Measurements from ENCODE around the gene PDCD2L. TPM values are rescaled to one million over a fixed set of nuclear protein-coding genes. Genes with fewer than 3 reads are reported as not detected.
A peak's percentile ranks its signal among the peaks of the same experiment; 100 is the strongest.

Gene PDCD2L
- total RNA-seq, 1 donor from 2014 or later = 18.1 TPM

DNA sequence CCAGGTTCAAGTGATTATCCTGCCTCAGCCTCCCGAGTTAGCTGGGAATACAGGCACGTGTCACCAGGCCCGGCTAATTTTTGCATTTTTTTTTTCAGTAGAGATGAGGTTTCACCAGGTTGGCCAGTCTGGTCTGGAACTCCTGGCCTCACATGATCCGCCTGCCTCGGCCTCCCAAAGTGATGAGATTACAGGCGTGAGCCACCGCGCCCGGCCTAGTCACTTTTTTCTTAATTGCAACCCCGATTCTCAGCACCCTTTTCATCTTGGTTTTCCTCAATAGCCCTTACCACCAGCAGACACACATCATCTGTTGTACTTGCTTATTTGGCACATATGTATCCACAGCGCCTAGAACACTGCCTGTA, 39.8 kb upstream of the PDCD2L start:
- no peak for DNase-seq (ENCODE audit: low spot score, unreplicated experiment)
- Mint-ChIP-seq H3K9me3 (ENCODE audit: low read depth) (no peaks in the 10 kb centered on the region), H3K36me3 (ENCODE audit: insufficient read depth) (peaks cover 5% of the 10 kb centered on the region), H3K4me1 (ENCODE audit: low read depth) (peaks cover 16% of the 10 kb centered on the region), H3K4me3 (ENCODE audit: low read depth) (peak overlapping the region; percentile 86), H3K27ac (peak overlapping the region; percentile 45), H3K27me3 (peaks cover 3% of the 10 kb centered on the region)
- no peak for TF ChIP-seq CTCF (IDR thresholded peaks at IDR 0.05; ENCODE audit: unreplicated experiment)

DNA sequence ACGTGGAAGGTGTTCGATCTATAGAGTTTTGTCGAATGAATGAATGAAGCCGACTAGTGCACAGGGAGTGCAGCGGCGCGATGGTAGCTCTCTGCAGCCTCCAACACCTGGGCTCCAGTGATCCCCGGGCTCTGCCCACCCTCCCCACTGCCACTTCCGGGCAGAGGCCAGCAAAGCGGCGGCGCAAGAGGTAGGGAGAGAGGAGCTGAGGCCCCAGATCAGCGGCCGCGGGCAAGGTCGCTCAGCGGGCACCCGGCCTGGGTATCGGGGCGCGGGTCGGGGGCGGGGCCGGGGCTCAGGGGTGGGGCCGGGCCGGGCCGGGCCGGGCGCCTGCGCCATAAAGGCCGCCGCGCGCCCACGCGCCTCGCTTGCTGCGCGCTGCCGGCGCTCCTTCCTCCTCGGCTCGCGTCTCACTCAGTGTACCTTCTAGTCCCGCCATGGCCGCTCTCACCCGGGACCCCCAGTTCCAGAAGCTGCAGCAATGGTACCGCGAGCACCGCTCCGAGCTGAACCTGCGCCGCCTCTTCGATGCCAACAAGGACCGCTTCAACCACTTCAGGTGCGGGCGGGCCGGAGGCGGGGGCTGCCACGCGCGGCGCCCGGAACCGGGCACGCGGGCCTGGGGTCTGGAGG, 39.3 kb upstream of the PDCD2L start, which contains the start of gene GPI:
Gene GPI, plus strand, starts transcription at position 367 of the 633 bp plus-strand sequence. Its CDS starts 71 bp downstream, at position 438.
- H3K4me3 Mint-ChIP-seq (ENCODE audit: low read depth) = peak within 1 kb of the TSS; percentile 94
- H3K4me1 Mint-ChIP-seq (ENCODE audit: low read depth) = peaks cover 13% of the 10 kb centered on the region
- peak; percentile 37 for DNase-seq (ENCODE audit: low spot score, unreplicated experiment)
- no peak for TF ChIP-seq CTCF (IDR thresholded peaks at IDR 0.05; ENCODE audit: unreplicated experiment)
- H3K27me3 Mint-ChIP-seq = peaks cover 3% of the 10 kb centered on the region
- H3K36me3 Mint-ChIP-seq (ENCODE audit: insufficient read depth) = peaks cover 5% of the 10 kb centered on the region
- no peaks in the 10 kb centered on the region for H3K9me3 Mint-ChIP-seq (ENCODE audit: low read depth)
- H3K27ac Mint-ChIP-seq = peak within 1 kb of the TSS; percentile 45

DNA sequence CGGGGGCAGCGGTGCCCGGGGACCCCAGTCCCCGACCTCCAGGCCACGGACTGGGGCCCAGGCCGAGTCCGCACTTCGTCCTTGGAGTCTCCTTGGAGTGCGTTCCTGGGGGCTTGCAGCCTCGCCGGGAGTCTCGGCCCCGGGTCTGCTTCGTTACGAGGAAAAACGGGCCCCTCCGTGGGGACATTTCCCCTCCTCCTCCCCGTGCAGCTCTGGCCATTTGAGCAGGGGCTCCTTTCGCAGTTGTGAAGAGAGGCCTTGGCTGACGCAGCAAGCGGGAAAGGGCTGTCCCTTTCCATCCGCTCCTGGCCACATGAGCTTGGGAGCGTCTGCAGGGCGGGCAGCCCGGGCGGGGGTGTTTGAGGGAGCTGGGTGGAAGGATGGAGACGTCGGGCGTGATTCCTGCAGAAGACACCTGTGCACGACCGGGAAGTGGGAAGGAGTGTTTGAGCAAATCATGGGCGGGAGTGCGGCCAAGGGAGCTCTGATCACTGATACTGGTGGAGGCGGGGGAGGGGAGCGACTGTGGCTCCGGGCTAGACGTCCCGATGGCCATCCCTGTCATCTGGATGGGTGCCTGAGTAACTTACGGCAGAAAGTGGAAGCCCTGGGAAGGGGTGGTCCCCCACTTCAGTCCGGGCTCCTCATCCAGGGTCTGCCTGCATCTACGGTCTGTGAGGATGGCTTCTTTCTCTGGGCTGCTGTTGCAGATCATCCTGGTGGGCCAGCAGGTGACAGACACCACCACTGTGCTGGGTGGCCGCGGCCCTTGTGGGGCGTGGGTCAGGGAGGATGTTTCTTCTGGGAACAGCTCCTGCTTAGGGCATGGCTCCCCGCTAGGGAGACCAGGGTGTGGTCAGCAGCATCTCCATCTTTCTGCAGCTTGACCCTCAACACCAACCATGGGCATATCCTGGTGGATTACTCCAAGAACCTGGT, 38.5 kb upstream of the PDCD2L start:
- TF ChIP-seq CTCF (IDR thresholded peaks at IDR 0.05; ENCODE audit: unreplicated experiment) = no peak
- H3K4me3 Mint-ChIP-seq (ENCODE audit: low read depth) = peak overlapping the region; percentile 94
- H3K9me3 Mint-ChIP-seq (ENCODE audit: low read depth) = no peaks in the 10 kb centered on the region
- H3K36me3 Mint-ChIP-seq (ENCODE audit: insufficient read depth) = peaks cover 5% of the 10 kb centered on the region
- H3K27me3 Mint-ChIP-seq = peaks cover 3% of the 10 kb centered on the region
- DNase-seq (ENCODE audit: low spot score, unreplicated experiment) = no peak
- peak overlapping the region; percentile 30 for H3K27ac Mint-ChIP-seq
- peaks cover 11% of the 10 kb centered on the region for H3K4me1 Mint-ChIP-seq (ENCODE audit: low read depth)

- H3K27ac Mint-ChIP-seq = no peak overlapping the region
- H3K36me3 Mint-ChIP-seq (ENCODE audit: insufficient read depth) = peaks cover 9% of the 10 kb centered on the region
- H3K4me3 Mint-ChIP-seq (ENCODE audit: low read depth) = peak overlapping the region; percentile 56
- H3K27me3 Mint-ChIP-seq = peaks cover 3% of the 10 kb centered on the region
- H3K4me1 Mint-ChIP-seq (ENCODE audit: low read depth) = peaks cover 11% of the 10 kb centered on the region
- no peaks in the 10 kb centered on the region for H3K9me3 Mint-ChIP-seq (ENCODE audit: low read depth)
- no peak for TF ChIP-seq CTCF (IDR thresholded peaks at IDR 0.05; ENCODE audit: unreplicated experiment)
- no peak for DNase-seq (ENCODE audit: low spot score, unreplicated experiment)
Observed at GRCh38 chr19:34366738-34367623, 37.2 kb upstream of the PDCD2L start.

- Mint-ChIP-seq H3K27ac (no peak overlapping the region), H3K27me3 (peaks cover 3% of the 10 kb centered on the region), H3K4me3 (ENCODE audit: low read depth) (no peak overlapping the region), H3K36me3 (ENCODE audit: insufficient read depth) (peaks cover 9% of the 10 kb centered on the region), H3K9me3 (ENCODE audit: low read depth) (no peaks in the 10 kb centered on the region), H3K4me1 (ENCODE audit: low read depth) (peaks cover 11% of the 10 kb centered on the region)
- DNase-seq (ENCODE audit: low spot score, unreplicated experiment) = no peak
- no peak for TF ChIP-seq CTCF (IDR thresholded peaks at IDR 0.05; ENCODE audit: unreplicated experiment)
Observed at GRCh38 chr19:34367624-34367957, 36.6 kb upstream of the PDCD2L start.

All from progenitor cell of endocrine pancreas (in vitro differentiated cells).